ENCODE data around the gene EFCAB6. TPM values are rescaled to one million over a fixed set of nuclear protein-coding genes. Genes with fewer than 3 reads are reported as not detected.

Gene EFCAB6
- total and polyA plus RNA-seq, 2 donors (not counting 3 experiments of a cell fraction or from before 2014, with no cell fraction given): 0.07 to 0.31 TPM

- no peak overlapping the region for H3K4me2 ChIP-seq (ENCODE audit: insufficient read depth, low read length)
- H3K27ac ChIP-seq (ENCODE audit: insufficient read depth, low read depth, low read length): no peak overlapping the region
- BruUV-seq (replicated peaks): no TSS peak
- FAIRE-seq (no peak), DNase-seq (ENCODE audit: low read depth, low spot score) (no peak)
- no peaks in the 10 kb centered on the region for H3K4me1 ChIP-seq (ENCODE audit: control insufficient read depth, extremely low read depth, insufficient read depth, low read length)
- intact Hi-C loops (cut with micrococcal nuclease): no loop called here
- H3K36me3 ChIP-seq (ENCODE audit: control insufficient read depth in 2 of 2, extremely low read depth in 1 of 2, insufficient read depth in 2 of 2, low read length in 2 of 2): no peaks in the 10 kb centered on the region
- H3K9ac ChIP-seq (replicated peaks; ENCODE audit: extremely low read depth, insufficient read depth, low read length): no peak overlapping the region
- H3K9me3 ChIP-seq (replicated peaks; ENCODE audit: control insufficient read depth, insufficient read depth, low read length): no peaks in the 10 kb centered on the region
- no peaks in the 10 kb centered on the region for H3K27me3 ChIP-seq (ENCODE audit: control insufficient read depth in 2 of 2, insufficient read depth in 2 of 2, low read length in 2 of 2)
- no peaks in the 10 kb centered on the region for H3K9me1 ChIP-seq (replicated peaks; ENCODE audit: control insufficient read depth, extremely low read depth, insufficient read depth, low read length)
- TF ChIP-seq GATA2 (IDR thresholded peaks at IDR 0.05; ENCODE audit: insufficient read depth, insufficient read length, low read depth, low read length) (no peak), EZH2 (IDR thresholded peaks at IDR 0.05; ENCODE audit: borderline replicate concordance, low read depth, low read length, severe bottlenecking) (no peak), CTCF (IDR thresholded peaks at IDR 0.05; ENCODE audit: extremely low read depth in 1 of 2, insufficient read depth in 1 of 2, low read depth in 1 of 2, low read length in 2 of 2) (no peak), MAX (IDR thresholded peaks at IDR 0.05; ENCODE audit: insufficient read depth, insufficient read length) (no peak), FOS (IDR thresholded peaks at IDR 0.05; ENCODE audit: borderline replicate concordance, insufficient read depth, low read length) (no peak), MYC (IDR thresholded peaks at IDR 0.05; ENCODE audit: low read depth, low read length) (no peak), JUN (IDR thresholded peaks at IDR 0.05; ENCODE audit: borderline replicate concordance, insufficient read depth, insufficient read length, low read depth) (no peak), POLR2A (IDR thresholded peaks at IDR 0.05; ENCODE audit: low read depth, low read length) (no peak), POLR2AphosphoS5 (IDR thresholded peaks at IDR 0.05; ENCODE audit: insufficient read depth, low read depth, low read length) (no peak)
- no peaks in the 10 kb centered on the region for H3K79me2 ChIP-seq (ENCODE audit: control insufficient read depth, insufficient read depth, low read length)
- no peaks in the 10 kb centered on the region for H4K20me1 ChIP-seq (replicated peaks; ENCODE audit: control insufficient read depth, extremely low read depth, insufficient read depth, low read length)
- no peak overlapping the region for H3K4me3 ChIP-seq (replicated peaks in 1 of 3; ENCODE audit: insufficient read depth in 1 of 3, low read depth in 1 of 3, low read length in 3 of 3)
- no peak overlapping the region for H2AFZ ChIP-seq (ENCODE audit: low read depth, low read length)
- dilution Hi-C loops (cut with MboI; ENCODE audit: extremely low pct_ligation_motif_present, low sequenced_read_pairs): no loop called here
- CTCF ChIA-PET: no interaction called here
- POLR2A ChIA-PET: no interaction called here
Measured at GRCh38 chr22:43819931-43820640, 8.0 kb upstream of the EFCAB6 start.

Measured in endothelial cell of umbilical vein (primary cell).